ENCODE measurements around the gene GJA1. TPM values are rescaled to one million over a fixed set of nuclear protein-coding genes. Genes with fewer than 3 reads are reported as not detected.

The GJA1 gene
- total and polyA plus RNA-seq, 5 donors, result 101 to 217 (median 145) TPM

DNA sequence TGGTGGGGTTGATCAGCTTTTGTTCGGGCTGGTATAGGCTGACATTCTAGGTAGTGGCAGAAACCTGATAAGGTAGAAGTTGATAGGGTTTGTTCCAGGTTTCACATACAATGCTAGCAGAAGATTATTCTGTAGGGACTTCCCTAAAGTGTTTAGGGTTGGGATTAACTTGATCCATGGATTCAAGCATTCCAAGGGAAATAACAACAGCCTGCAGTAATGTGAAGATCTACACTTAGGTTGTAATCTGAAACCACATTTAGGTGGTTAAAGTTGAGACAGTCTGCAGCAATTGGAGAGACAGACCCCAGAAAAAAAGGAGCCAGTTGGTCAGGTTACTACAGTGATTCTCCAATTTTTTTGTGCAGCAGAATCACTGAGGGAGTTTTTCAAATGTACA is 56.1 kb downstream of the GJA1 start:
- no peaks in the 10 kb centered on the region for H3K4me1 ChIP-seq (ENCODE audit: control insufficient read depth, insufficient read depth, low read length)
- H3K27me3 ChIP-seq (ENCODE audit: control insufficient read depth, insufficient read depth), result no peaks in the 10 kb centered on the region
- 85% methylated on average over 1 of the region's 1 CpG for WGBS
- no peaks in the 10 kb centered on the region for H3K9me3 ChIP-seq (ENCODE audit: control insufficient read depth, low read length)
- intact Hi-C loops (cut with DNase I), result no loop called here
- DNase-seq, result no peak
- no peak for ATAC-seq
- no peak overlapping the region for H3K27ac ChIP-seq (ENCODE audit: low read length)
- no peak overlapping the region for H3K4me3 ChIP-seq (ENCODE audit: low read length)

DNA sequence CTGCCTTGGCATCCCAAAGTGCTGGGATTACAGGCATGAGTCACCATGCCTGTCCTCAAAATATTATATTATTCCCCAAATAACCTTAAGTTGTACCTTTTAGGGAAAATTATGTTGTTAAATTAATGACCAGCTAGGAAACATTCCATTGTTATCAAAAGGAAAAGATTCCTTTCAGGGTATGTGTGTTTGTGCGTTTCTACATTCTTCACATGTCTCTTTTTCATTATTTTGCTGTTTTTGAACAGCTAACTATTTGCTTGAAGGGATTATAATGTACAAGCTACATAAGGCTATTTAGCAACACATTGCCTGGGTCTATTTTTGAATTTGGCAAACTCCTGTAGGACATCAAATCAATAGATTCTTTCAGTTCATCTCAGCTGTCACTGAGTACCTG is 57.1 kb downstream of the GJA1 start:
- DNase-seq (no peak), ATAC-seq (no peak)
- no peak overlapping the region for H3K4me3 ChIP-seq (ENCODE audit: low read length)
- WGBS, result 60% methylated on average over 1 of the region's 1 CpG
- H3K27ac ChIP-seq (ENCODE audit: low read length), result no peak overlapping the region
- no peaks in the 10 kb centered on the region for H3K9me3 ChIP-seq (ENCODE audit: control insufficient read depth, low read length)
- intact Hi-C loops (cut with DNase I), result no loop called here
- H3K4me1 ChIP-seq (ENCODE audit: control insufficient read depth, insufficient read depth, low read length), result no peaks in the 10 kb centered on the region
- no peaks in the 10 kb centered on the region for H3K27me3 ChIP-seq (ENCODE audit: control insufficient read depth, insufficient read depth)

DNA sequence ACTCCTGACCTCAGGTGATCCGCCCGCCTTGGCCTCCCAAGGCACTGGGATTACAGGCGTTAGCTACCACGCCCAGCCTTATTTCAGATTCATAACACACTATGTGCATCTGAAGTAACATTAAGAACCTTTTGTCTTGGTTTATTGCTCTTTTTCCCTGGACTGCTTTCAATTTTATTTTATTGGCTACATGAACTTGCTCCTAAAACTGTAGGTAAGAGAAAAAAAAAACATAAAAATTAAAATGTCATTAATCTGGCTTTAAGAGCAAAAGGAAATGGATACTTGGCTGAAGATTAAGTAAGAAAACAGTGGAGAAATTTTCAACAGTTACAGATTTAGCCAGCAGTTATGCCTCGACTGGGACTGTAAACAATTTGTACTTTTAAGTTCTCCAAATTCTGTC is 62.5 kb downstream of the GJA1 start:
- intact Hi-C loops (cut with DNase I), result no loop called here
- Histone ChIP-seq H3K27me3 (ENCODE audit: control insufficient read depth, insufficient read depth) (no peaks in the 10 kb centered on the region), H3K27ac (ENCODE audit: low read length) (no peak overlapping the region), H3K9me3 (ENCODE audit: control insufficient read depth, low read length) (no peaks in the 10 kb centered on the region), H3K4me1 (ENCODE audit: control insufficient read depth, insufficient read depth, low read length) (no peaks in the 10 kb centered on the region), H3K4me3 (ENCODE audit: low read length) (no peak overlapping the region)
- 75% methylated on average over 5 of the region's 5 CpGs for WGBS
- ATAC-seq (no peak), DNase-seq (no peak)

DNA sequence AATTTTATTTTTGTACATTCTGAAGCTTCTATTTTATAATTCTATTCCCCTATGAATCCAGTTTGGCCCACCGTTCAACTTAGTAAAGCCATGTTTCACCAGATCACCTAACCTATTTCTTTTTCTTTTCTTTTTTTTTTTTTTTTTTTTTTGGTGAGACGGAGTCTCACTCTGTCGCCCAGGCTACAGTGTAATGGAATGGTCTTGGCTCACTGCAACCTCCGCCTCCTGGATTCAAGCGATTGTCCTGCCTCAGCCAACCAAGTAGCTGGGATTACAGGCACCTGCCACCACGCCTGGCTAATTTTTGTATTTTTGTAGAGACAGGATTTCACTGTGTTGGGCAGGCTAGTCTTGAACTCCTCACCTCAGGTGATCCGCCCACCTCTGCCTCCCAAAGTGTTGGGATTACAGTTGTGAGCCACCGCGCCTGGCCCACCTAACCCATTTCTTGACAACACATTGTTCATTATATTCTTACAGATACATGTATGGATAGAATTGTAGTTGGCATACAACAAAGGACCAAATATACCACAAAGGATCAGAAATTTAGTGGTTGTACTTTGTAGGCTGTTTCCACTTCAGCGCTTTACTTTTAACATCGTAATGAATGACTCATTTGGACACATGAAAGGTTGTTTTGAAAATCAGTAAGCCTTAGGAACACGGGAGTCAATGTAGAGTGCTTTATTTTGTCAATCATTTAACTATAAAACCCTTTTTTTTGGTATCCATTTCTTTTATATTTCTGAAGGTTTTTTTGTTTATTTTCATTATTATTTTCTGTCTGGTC is 63.2 kb downstream of the GJA1 start:
- no peak for DNase-seq
- ATAC-seq, result no peak
- Histone ChIP-seq H3K9me3 (ENCODE audit: control insufficient read depth, low read length) (no peaks in the 10 kb centered on the region), H3K27me3 (ENCODE audit: control insufficient read depth, insufficient read depth) (no peaks in the 10 kb centered on the region), H3K27ac (ENCODE audit: low read length) (no peak overlapping the region), H3K4me3 (ENCODE audit: low read length) (no peak overlapping the region), H3K4me1 (ENCODE audit: control insufficient read depth, insufficient read depth, low read length) (no peaks in the 10 kb centered on the region)
- intact Hi-C loops (cut with DNase I), result no loop called here
- 91% methylated on average over 12 of the region's 12 CpGs for WGBS

Other genes starting within 250 kb of the GJA1 start
- gene TBC1D32, start 101.2 kb upstream of the GJA1 start, total RNA-seq, result 1 to 10 TPM; 2.5 to 4.3 (median 3.8) TPM
- gene TBC1D32, start 101.2 kb upstream of the GJA1 start, polyA plus RNA-seq, result 0.79 TPM

All from right cardiac atrium (tissue), 5 donors.